Uterus (tissue), 2 donors: ENCODE measurements around the gene ITLN2.

ENCODE experiments used
- POLR2A ChIP-seq, 2 donors: fragments of 450-650 bp; IDR thresholded peaks; one replicate each; pipeline ENCODE4 v1.6.1; 2016; ENCODE audit warnings: antibody characterized with exemption in 2 of 2, mild to moderate bottlenecking in 1 of 2, moderate library complexity in 1 of 2
- TF ChIP-seq, protein P1 (sequence below), 4 experiments: fragments of 200-600 bp in 2 of 4; fragments of 450-650 bp in 2 of 4; sonication (generic) in 2 of 4; IDR thresholded peaks; one replicate each; pipeline ENCODE4 v1.5.1; 2016 to 2019; ENCODE audit warnings: antibody characterized with exemption in 4 of 4, mild to moderate bottlenecking in 2 of 4, moderate library complexity in 1 of 4

- TF ChIP-seq, protein P1, sequence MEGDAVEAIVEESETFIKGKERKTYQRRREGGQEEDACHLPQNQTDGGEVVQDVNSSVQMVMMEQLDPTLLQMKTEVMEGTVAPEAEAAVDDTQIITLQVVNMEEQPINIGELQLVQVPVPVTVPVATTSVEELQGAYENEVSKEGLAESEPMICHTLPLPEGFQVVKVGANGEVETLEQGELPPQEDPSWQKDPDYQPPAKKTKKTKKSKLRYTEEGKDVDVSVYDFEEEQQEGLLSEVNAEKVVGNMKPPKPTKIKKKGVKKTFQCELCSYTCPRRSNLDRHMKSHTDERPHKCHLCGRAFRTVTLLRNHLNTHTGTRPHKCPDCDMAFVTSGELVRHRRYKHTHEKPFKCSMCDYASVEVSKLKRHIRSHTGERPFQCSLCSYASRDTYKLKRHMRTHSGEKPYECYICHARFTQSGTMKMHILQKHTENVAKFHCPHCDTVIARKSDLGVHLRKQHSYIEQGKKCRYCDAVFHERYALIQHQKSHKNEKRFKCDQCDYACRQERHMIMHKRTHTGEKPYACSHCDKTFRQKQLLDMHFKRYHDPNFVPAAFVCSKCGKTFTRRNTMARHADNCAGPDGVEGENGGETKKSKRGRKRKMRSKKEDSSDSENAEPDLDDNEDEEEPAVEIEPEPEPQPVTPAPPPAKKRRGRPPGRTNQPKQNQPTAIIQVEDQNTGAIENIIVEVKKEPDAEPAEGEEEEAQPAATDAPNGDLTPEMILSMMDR (IDR thresholded peaks at IDR 0.05): no peak
- no peak for TF ChIP-seq POLR2A (IDR thresholded peaks at IDR 0.05)
These were observed 44.3 kb downstream of the ITLN2 start for GRCh38 chr1:160910170-160910750.
